GM20000 (cell line): Measurements from ENCODE around the gene PXDC1.

ENCODE experiments used
- DNase-seq: peaks from one replicate; pipeline ENCODE4 v3.0.0; 2012; ENCODE audit warnings: low spot score
- TF ChIP-seq, protein P1 (sequence below): IDR thresholded peaks from 2 replicates; pipeline ENCODE4 v1.5.1; 2012; ENCODE audit warnings: mild to moderate bottlenecking, control low read depth; ENCODE audit errors: extremely low read depth, missing control alignments

PXDC1 gene

DNA sequence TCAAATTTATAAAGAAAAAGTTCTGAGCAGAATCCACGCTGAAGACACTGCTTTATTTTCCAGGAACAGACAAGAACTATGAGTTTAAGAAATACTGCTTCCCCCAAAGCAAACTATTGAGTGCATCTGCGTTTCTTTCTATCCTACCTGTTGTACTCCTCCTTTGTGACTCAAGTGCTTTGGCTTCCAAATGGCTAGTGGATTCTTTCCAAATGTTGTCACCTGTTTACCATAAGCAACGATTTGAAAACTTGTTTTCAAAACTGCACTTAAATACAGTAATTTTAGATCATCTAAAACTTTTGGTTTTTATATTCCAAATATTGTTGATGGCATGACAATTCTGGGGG lies 9.5 kb downstream of the PXDC1 start:
- DNase-seq = no peak
- TF ChIP-seq, protein P1, sequence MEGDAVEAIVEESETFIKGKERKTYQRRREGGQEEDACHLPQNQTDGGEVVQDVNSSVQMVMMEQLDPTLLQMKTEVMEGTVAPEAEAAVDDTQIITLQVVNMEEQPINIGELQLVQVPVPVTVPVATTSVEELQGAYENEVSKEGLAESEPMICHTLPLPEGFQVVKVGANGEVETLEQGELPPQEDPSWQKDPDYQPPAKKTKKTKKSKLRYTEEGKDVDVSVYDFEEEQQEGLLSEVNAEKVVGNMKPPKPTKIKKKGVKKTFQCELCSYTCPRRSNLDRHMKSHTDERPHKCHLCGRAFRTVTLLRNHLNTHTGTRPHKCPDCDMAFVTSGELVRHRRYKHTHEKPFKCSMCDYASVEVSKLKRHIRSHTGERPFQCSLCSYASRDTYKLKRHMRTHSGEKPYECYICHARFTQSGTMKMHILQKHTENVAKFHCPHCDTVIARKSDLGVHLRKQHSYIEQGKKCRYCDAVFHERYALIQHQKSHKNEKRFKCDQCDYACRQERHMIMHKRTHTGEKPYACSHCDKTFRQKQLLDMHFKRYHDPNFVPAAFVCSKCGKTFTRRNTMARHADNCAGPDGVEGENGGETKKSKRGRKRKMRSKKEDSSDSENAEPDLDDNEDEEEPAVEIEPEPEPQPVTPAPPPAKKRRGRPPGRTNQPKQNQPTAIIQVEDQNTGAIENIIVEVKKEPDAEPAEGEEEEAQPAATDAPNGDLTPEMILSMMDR = no peak

DNA sequence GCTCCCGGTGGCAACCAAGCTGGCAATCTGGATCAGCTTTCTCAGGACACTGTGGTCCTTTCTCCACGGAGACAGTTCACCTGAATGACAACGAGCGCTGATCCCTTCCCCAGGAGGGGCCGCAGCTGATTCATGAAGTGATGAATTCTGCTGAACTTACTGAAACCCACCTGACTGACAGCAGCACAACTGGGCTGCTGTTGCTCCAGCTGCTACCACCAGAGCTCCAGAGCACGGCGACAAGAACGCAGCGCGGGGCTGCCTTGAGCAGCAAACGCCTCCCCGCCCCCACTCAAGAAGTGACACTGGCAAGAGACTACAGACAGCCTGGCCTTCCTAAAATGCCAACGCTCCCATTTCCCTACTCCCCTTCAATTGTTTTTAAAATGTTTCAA lies 10.0 kb downstream of the PXDC1 start:
- DNase-seq = no peak
- TF ChIP-seq, protein P1 = no peak

DNA sequence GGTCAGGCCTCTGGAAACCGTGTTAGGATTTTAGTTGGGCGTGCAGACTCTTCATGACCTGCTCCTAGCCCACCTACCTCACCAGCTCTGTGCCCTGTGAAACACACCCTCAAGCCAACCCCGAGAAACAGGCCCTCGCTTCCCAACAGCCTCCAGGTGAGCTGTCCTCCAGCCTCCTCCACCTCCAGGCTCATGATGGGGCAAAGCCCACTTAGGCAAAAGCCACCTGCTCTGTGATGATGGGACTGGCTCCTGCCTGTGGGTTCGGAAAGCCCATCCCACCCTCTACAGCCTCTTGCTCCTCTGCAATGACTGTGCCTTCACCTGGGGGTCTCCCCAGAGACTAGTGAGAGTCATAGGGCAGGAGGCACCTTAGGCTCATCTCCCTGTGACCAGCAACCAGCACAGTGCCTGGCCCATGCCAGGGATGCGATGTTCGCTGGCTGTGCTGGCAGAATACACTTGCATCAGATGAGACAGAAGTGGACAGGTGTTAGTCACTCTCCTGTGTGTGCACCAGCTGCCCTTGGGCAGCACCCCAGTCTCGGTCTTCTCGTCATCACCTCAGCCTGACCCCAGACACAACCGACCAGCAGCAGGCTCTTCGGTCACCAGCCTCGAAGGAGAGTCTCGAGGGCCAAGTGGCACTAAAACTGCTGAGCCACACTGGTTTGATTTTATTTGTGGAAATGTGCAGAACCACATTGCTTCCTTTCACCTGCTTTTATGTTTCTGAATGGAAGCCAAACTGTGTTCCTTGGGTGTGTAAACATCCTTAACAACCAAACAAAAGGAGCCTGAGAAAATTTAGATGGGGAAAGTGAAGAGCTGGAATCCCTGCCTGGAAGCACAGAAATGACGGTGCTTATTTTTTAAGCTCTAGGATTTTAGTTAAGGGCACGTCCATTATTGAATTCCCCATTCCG lies 10.7 kb downstream of the PXDC1 start:
- DNase-seq = no peak
- TF ChIP-seq, protein P1 = no peak

DNA sequence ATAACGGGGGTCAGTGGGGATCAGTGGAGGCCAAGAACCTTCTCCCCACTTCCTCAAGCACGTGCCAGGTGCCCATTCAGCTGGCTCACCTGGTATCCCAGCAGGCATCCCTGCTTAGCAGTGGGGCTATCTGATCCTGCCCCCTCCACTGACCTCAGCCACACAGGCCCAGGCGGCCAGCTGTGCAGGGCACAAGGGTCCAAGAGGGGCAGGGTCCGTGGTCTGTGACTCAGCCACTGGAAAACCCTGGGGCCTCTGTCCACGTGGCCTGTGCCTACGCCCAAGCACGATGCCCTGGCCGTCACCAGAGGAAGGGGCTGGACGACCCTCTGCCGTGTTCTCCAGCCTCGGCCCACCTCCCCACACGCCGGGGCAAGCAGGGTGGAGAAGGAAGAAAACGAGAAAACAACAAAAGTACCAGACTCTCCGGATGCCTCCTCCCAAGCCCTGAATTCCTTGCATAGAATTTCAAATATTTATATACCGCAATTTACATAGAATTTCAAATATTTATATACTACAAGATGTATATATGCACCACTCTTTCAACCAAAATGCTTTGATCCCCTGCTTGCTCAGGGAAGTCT lies 12.1 kb downstream of the PXDC1 start:
- TF ChIP-seq, protein P1 = no peak
- DNase-seq = no peak

DNA sequence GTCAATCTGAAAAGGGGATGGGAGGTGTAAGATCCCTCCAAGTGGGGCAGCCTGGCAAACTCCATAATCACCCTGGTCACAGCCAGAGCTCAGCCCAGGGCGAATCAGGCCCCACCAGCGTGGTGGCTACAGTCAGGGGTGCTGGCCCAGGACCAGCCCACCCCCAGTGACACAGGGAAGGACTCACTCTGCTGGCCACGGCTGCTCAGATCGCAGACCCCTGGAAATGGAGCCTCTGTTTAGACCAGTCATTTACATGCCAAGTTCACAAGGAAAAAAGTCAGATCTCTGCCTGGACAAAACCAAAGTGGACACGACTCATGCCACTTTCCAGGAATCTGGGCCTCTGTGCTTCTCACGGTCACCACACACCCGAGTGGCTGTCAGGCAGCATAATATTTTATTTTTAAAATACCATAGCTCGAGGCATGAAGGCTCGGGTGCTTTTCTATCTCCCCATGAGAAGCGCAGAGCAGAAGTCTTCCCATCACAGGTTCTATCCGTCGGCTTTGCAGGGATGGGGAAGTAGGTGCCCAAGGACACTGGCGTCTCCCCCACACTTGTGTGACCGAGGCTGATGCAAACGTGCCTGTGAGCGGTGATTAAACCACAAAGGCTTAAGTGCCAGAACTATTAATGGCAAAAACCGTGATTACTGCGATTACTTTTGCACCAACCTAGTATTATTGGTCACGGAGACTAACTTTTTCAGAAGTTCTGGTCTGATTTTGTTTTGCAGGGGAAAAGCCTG lies 13.0 kb downstream of the PXDC1 start:
- TF ChIP-seq, protein P1 = no peak
- no peak for DNase-seq

DNA sequence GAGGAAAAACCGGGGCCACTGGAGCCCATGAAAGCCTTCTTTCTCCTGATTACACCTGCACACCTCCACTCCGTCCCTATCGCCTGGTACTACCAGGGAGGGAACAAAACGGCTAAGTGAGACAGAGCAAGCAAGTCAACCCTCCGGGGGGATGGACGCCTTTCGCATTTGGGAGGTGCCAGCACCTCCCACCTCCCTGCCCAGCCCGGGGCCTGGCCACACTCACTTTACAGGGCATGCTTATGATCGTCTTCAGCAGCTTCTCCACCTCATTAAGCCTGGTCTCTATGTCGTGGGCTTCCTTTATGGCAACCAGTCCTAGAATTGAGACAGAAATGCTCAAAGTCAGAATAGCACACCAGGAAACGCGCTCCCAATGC lies 13.7 kb downstream of the PXDC1 start:
- DNase-seq = no peak
- TF ChIP-seq, protein P1 = no peak
